Body of pancreas (tissue), 4 donors: ENCODE data around the gene FAM24B. TPM values are rescaled to one million over a fixed set of nuclear protein-coding genes. Genes with fewer than 3 reads are reported as not detected.

Experiments used
- ATAC-seq: fragments of 150-250 bp; one replicate; pipeline ENCODE4 v1.9.1; 2016
- DNase-seq, 4 donors: peaks; one replicate each; pipeline ENCODE4 v3.0.0-alpha.2; 2019
- H3K27ac ChIP-seq, 4 donors: fragments of 200-600 bp; sonication (generic); 1 replicate in 3 of 4; 2 replicates in 1 of 4; pipeline versions ENCODE4 v1.5.1 to v1.6.1; 2016 to 2019; ENCODE audit warnings: mild to moderate bottlenecking in 1 of 4, mixed read lengths in 1 of 4, moderate library complexity in 1 of 4
- H3K27me3 ChIP-seq, 2 donors: fragments of 200-600 bp; sonication (generic); one replicate each; pipeline ENCODE4 v1.6.0; 2016; ENCODE audit warnings: mild to moderate bottlenecking in 1 of 2
- H3K36me3 ChIP-seq, 2 donors: fragments of 200-600 bp; sonication (generic); replicated peaks in 1 of 2; 2 replicates each; pipeline ENCODE4 v1.5.1; 2016; ENCODE audit warnings: low read depth in 2 of 2; ENCODE audit not compliant: insufficient read depth in 1 of 2
- H3K4me1 ChIP-seq: fragments of 200-600 bp; sonication (generic); one replicate; pipeline ENCODE4 v1.6.0; 2016
- H3K4me3 ChIP-seq, 2 donors: fragments of 200-600 bp; sonication (generic); 1 replicate in 1 of 2; 2 replicates in 1 of 2; pipeline ENCODE4 v1.5.1; 2016 to 2019
- H3K9me3 ChIP-seq, 3 donors: fragments of 200-600 bp; sonication (generic); 1 replicate in 2 of 3; 2 replicates in 1 of 3; pipeline ENCODE4 v1.5.1; 2016
- CTCF ChIP-seq, 7 experiments: fragments of 450-650 bp in 4 of 7; fragments of 200-600 bp in 3 of 7; sonication (generic) in 3 of 7; IDR thresholded peaks; one replicate each; pipeline ENCODE4 v1.5.1; 2016 to 2019; ENCODE audit warnings: antibody characterized with exemption in 7 of 7
- POLR2A ChIP-seq, 3 donors: fragments of 450-650 bp; IDR thresholded peaks; one replicate each; pipeline ENCODE4 v1.6.1; 2016; ENCODE audit warnings: antibody characterized with exemption in 3 of 3, mild to moderate bottlenecking in 2 of 3
- WGBS, 2 donors: methylation state at CpG; one replicate each; pipeline ENCODE4 v1.1.5; 2017; 5-methylcytosine and 5-hydroxymethylcytosine counted together
- intact Hi-C: fragments of 100-400 bp; cut with DNase I; formaldehyde crosslinking; loops from one replicate; pipeline ENCODE4 v1.15.1; 2023
- total RNA-seq, 2 donors: library from RNA; depleted of rRNA; stranded (reverse); fragments of >200 nt; gene quantifications; one replicate each; pipeline ENCODE4 v1.1.0, GENCODE V29; 2016

The FAM24B gene
- total RNA-seq, 2 donors from 2014 or later: 4.3 to 7.0 TPM

GRCh38 chr10:122894261-122894944, 15.0 kb upstream of the FAM24B start:
- H3K4me3 ChIP-seq: no peak overlapping the region
- H3K27me3 ChIP-seq: no peaks in the 10 kb centered on the region
- intact Hi-C loops: no loop called here
- TF ChIP-seq CTCF (IDR thresholded peaks at IDR 0.05): no peak
- TF ChIP-seq POLR2A (IDR thresholded peaks at IDR 0.05): no peak
- H3K4me1 ChIP-seq: no peaks in the 10 kb centered on the region
- no peaks in the 10 kb centered on the region for H3K36me3 ChIP-seq
- H3K27ac ChIP-seq: no peak overlapping the region
- no peak for ATAC-seq
- WGBS, 2 donors: 78 to 91% methylated on average over 5 of the region's 5 CpGs
- DNase-seq: no peak
- H3K9me3 ChIP-seq: no peaks in the 10 kb centered on the region

- TF ChIP-seq CTCF (IDR thresholded peaks at IDR 0.05) (no peak), POLR2A (IDR thresholded peaks at IDR 0.05) (no peak)
- Histone ChIP-seq H3K4me3 (no peak overlapping the region), H3K9me3 (no peaks in the 10 kb centered on the region), H3K27ac (no peak overlapping the region), H3K4me1 (peaks cover 9% of the 10 kb centered on the region), H3K27me3 (no peaks in the 10 kb centered on the region), H3K36me3 (no peaks in the 10 kb centered on the region)
- intact Hi-C loops: no loop called here
- ATAC-seq (no peak), DNase-seq (no peak)
- WGBS, 2 donors: 93 to 95% methylated on average over 1 of the region's 1 CpG
These were observed 4.8 kb upstream of the FAM24B start for GRCh38 chr10:122884166-122884565.

GRCh38 chr10:122882766-122883165, 3.4 kb upstream of the FAM24B start:
- Histone ChIP-seq H3K36me3 (no peaks in the 10 kb centered on the region), H3K4me3 (no peak overlapping the region), H3K9me3 (no peaks in the 10 kb centered on the region), H3K27ac (no peak overlapping the region), H3K27me3 (no peaks in the 10 kb centered on the region), H3K4me1 (peaks cover 16% of the 10 kb centered on the region)
- intact Hi-C loops: no loop called here
- ATAC-seq: no peak
- no peak for DNase-seq
- TF ChIP-seq CTCF (IDR thresholded peaks at IDR 0.05) (no peak), POLR2A (IDR thresholded peaks at IDR 0.05) (no peak)

- Histone ChIP-seq H3K4me1 (peaks cover 48% of the 10 kb centered on the region), H3K36me3 (no peaks in the 10 kb centered on the region), H3K27ac (peak overlapping the region; percentile 65 to 88 (median 81)), H3K9me3 (no peaks in the 10 kb centered on the region), H3K27me3 (no peaks in the 10 kb centered on the region), H3K4me3 (peak overlapping the region; percentile 8 to 33)
- ATAC-seq (peak; percentile 59), DNase-seq (peak; percentile 57 to 75 (median 70))
- TF ChIP-seq CTCF (IDR thresholded peaks at IDR 0.05) (no peak), POLR2A (IDR thresholded peaks at IDR 0.05) (no peak)
- intact Hi-C loops: no loop called here
- 13 to 29% methylated on average over 12 to 14 of the region's 14 CpGs for WGBS, 2 donors
These were observed 512 bp downstream of the FAM24B start for GRCh38 chr10:122878799-122879338.

GRCh38 chr10:122877264-122877663, 2.1 kb downstream of the FAM24B start:
- ATAC-seq (no peak), DNase-seq (no peak)

More at GRCh38 chr10:122877264-122877663, 2.1 kb downstream of the FAM24B start:
- no peaks in the 10 kb centered on the region for H3K36me3 ChIP-seq
- H3K4me1 ChIP-seq: peaks cover 48% of the 10 kb centered on the region
- intact Hi-C loops: no loop called here
- H3K4me3 ChIP-seq: no peak overlapping the region
- H3K9me3 ChIP-seq: no peaks in the 10 kb centered on the region
- H3K27ac ChIP-seq: no peak overlapping the region
- H3K27me3 ChIP-seq: no peaks in the 10 kb centered on the region
- 90% methylated on average over 1 of the region's 1 CpG for WGBS, 2 donors
- TF ChIP-seq POLR2A (IDR thresholded peaks at IDR 0.05) (no peak), CTCF (IDR thresholded peaks at IDR 0.05) (no peak)
